GM12874 (cell line): ENCODE measurements around the gene TSNAX.

ENCODE experiments used
- CTCF ChIP-seq: IDR thresholded peaks from 2 replicates; pipeline ENCODE4 v1.5.1; 2011; ENCODE audit warnings: low read depth, mild to moderate bottlenecking, control low read depth, low read length, moderate library complexity; ENCODE audit not compliant: insufficient read depth

Gene TSNAX

DNA sequence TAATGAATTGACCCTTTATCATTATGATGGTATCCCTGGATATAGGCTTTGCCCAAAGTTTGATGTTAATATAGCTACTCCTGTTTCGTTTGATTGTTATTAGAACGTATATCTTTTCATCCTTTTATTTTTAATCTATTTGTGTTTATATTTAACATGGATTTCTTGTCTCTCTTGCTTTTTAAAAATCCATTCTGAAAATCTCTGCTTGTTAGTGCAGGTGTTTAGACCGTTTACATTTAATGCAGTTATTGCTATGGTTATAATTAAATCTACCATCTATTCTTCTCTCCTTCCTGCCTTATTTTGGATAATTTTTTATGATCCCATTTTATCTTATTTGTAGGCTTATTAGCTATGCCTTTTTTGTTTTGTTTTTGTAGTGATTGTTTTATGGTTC is 12.4 kb downstream of the TSNAX start:
- TF ChIP-seq CTCF: no peak

GRCh38 chr1:231541842-231542241 is 13.4 kb downstream of the TSNAX start:
- TF ChIP-seq CTCF: no peak

GRCh38 chr1:231544943-231545592 is 16.6 kb downstream of the TSNAX start:
- no peak for TF ChIP-seq CTCF

DNA sequence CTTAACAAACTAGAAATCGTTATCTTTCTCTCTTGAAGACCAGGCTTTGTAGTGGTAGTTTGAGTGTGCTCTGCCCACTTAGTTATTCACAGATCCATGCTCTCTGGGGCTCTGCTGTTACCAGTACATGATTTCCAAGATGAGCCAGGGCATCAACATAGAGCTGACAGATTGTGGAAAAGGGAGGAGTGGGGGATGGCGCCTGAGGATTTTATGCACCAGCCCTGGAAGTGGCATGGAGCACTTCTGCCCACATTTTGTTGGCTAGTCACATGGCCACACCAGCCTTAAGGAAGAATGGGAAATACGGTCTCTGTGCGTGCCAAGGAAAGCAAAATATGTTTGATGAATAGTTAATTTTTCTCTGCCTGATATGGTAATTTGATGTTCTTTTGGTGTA is 18.2 kb downstream of the TSNAX start:
- TF ChIP-seq CTCF: no peak

- no peak for TF ChIP-seq CTCF
These were observed 21.4 kb downstream of the TSNAX start for GRCh38 chr1:231549733-231550447.

- peak; percentile 57 for TF ChIP-seq CTCF
These were observed 21.9 kb downstream of the TSNAX start for GRCh38 chr1:231550448-231550781.

DNA sequence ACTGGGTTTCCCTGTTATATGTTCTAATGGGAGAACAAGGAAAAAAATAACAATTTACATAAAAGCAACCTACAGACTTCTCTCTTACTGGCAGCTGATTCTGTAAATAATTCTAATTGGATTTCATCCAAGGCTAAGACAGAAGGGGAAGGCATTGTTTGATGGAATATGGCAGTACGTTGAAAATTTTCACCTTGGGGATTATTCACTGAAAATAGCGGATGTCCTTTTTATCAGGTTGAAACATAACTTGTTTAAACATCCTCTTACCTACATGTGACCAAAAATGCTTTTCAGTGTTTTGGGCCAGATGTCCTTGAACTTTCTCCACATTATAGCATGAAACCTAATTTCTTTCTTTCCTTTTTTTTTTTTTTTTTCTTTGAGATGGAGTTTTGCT is 24.9 kb downstream of the TSNAX start:
- no peak for TF ChIP-seq CTCF

- no peak for TF ChIP-seq CTCF
These were observed 26.5 kb downstream of the TSNAX start for GRCh38 chr1:231554969-231555368.
